GM23338 (cell line): ENCODE data around the gene MATN1. TPM values are rescaled to one million over a fixed set of nuclear protein-coding genes. Genes with fewer than 3 reads are reported as not detected.

Source experiments
- ATAC-seq: fragments of 200-7000 bp; cut with Tn5 transposase; 3 replicates; pipeline ENCODE4 v1.9.1; 2020
- DNase-seq: peaks from one replicate; pipeline ENCODE4 v3.0.0-alpha.2; 2015; ENCODE audit warnings: low spot score
- H2AFZ ChIP-seq: fragments of 200-600 bp; sonication (generic); 2 replicates; pipeline ENCODE4 v1.8.0; 2016; ENCODE audit warnings: antibody characterized with exemption, mild to moderate bottlenecking, moderate library complexity
- H3F3A ChIP-seq: fragments of 200-600 bp; sonication (generic); replicated peaks from 2 replicates; pipeline ENCODE4 v1.8.0; 2017; ENCODE audit warnings: antibody characterized with exemption, mixed run types, low read depth
- H3K27ac ChIP-seq: fragments of 200-600 bp; sonication (generic); 2 replicates; pipeline ENCODE4 v1.6.1; 2016; ENCODE audit warnings: low read depth
- H3K27me3 ChIP-seq: fragments of 200-600 bp; sonication (generic); 2 replicates; pipeline ENCODE4 v1.8.0; 2016; ENCODE audit warnings: mild to moderate bottlenecking, mixed run types, moderate library complexity; ENCODE audit not compliant: insufficient read depth
- H3K36me3 ChIP-seq: fragments of 200-600 bp; sonication (generic); 2 replicates; pipeline ENCODE4 v1.8.0; 2016; ENCODE audit warnings: mild to moderate bottlenecking; ENCODE audit not compliant: insufficient read depth
- H3K4me1 ChIP-seq: fragments of 200-600 bp; sonication (generic); 2 replicates; pipeline ENCODE4 v1.8.0; 2016; ENCODE audit warnings: mild to moderate bottlenecking, moderate library complexity; ENCODE audit not compliant: insufficient read depth
- H3K4me2 ChIP-seq: fragments of 200-600 bp; sonication (generic); 2 replicates; pipeline ENCODE4 v1.7.1; 2017; ENCODE audit warnings: mixed run types
- H3K4me3 ChIP-seq: fragments of 200-600 bp; sonication (generic); 2 replicates; pipeline ENCODE4 v1.6.1; 2016; ENCODE audit warnings: mixed run types
- H3K79me2 ChIP-seq: fragments of 200-600 bp; sonication (generic); replicated peaks from 2 replicates; pipeline ENCODE4 v1.8.0; 2017; ENCODE audit warnings: mild to moderate bottlenecking; ENCODE audit not compliant: insufficient read depth
- H3K9me2 ChIP-seq: fragments of 200-600 bp; sonication (generic); 2 replicates; pipeline ENCODE4 v1.8.0; 2017; ENCODE audit not compliant: insufficient read depth
- H4K20me1 ChIP-seq: fragments of 200-600 bp; sonication (generic); replicated peaks from 2 replicates; pipeline ENCODE4 v1.8.0; 2017; ENCODE audit warnings: mild to moderate bottlenecking; ENCODE audit not compliant: insufficient read depth
- H3K27ac Mint-ChIP-seq: 2 replicates; pipeline ENCODE4 v1.8.0; 2020; ENCODE audit warnings: inconsistent platforms, mild to moderate bottlenecking, moderate library complexity, mixed read lengths
- H3K27me3 Mint-ChIP-seq: 3 replicates; pipeline ENCODE4 v1.8.0; 2022; ENCODE audit warnings: low read depth, mild to moderate bottlenecking, moderate library complexity, mixed read lengths, inconsistent platforms; ENCODE audit not compliant: insufficient read depth, poor library complexity
- H3K36me3 Mint-ChIP-seq: 3 replicates; pipeline ENCODE4 v1.8.0; 2021; ENCODE audit warnings: low read depth, mild to moderate bottlenecking, inconsistent platforms, moderate library complexity, mixed read lengths
- H3K4me1 Mint-ChIP-seq: 3 replicates; pipeline ENCODE4 v1.8.0; 2020; ENCODE audit warnings: mild to moderate bottlenecking, inconsistent platforms, mixed read lengths
- H3K4me3 Mint-ChIP-seq: 3 replicates; pipeline ENCODE4 v1.8.0; 2021; ENCODE audit warnings: moderate library complexity, mild to moderate bottlenecking, inconsistent platforms, mixed read lengths
- H3K9me3 Mint-ChIP-seq: 3 replicates; pipeline ENCODE4 v1.8.0; 2020; ENCODE audit warnings: moderate library complexity, mild to moderate bottlenecking, inconsistent platforms, mixed read lengths
- CREB1 ChIP-seq: fragments of 250-450 bp; sonication (Bioruptor Pico); IDR thresholded peaks from 2 replicates; pipeline ENCODE4 v1.5.0; 2020; ENCODE audit warnings: low read depth, mild to moderate bottlenecking, moderate library complexity
- EZH2 ChIP-seq: fragments of 200-600 bp; sonication (generic); IDR thresholded peaks from one replicate; pipeline ENCODE4 v1.8.0; 2017; ENCODE audit warnings: antibody characterized with exemption, mild to moderate bottlenecking, low read depth; ENCODE audit not compliant: unreplicated experiment
- EZH2phosphoT487 ChIP-seq: fragments of 200-600 bp; sonication (generic); IDR thresholded peaks from one replicate; pipeline ENCODE4 v1.8.1; 2018; ENCODE audit warnings: antibody characterized with exemption; ENCODE audit not compliant: unreplicated experiment
- ZNF114 ChIP-seq: fragments of 250-450 bp; sonication (Bioruptor Pico); IDR thresholded peaks from 2 replicates; pipeline ENCODE4 v1.5.0; 2020; ENCODE audit warnings: mild to moderate bottlenecking, moderate library complexity
- polyA plus RNA-seq: library from polyadenylated mRNA; unstranded; fragments of >200 nt; fragmentation: Nextera tagmentation; extraction: Ambion mirVana; gene quantifications from 2 replicates; pipeline ENCODE4 v1.2.1, GENCODE V29; 2016
- total RNA-seq: library from RNA; depleted of rRNA; stranded (reverse); fragments of >200 nt; shearing (Covaris generic); gene quantifications from 2 replicates; pipeline ENCODE4 v1.2.3, GENCODE V29; 2014
- TF ChIP-seq, protein P1 (sequence below), 2 experiments: fragments of 200-600 bp in 1 of 2; sonication (generic) in 1 of 2; conservative IDR thresholded peaks; 2 replicates each; pipeline versions ENCODE4 v1.5.1 to v1.6.1; 2016 to 2017; ENCODE audit warnings: antibody characterized with exemption in 2 of 2, low read depth in 2 of 2, mild to moderate bottlenecking in 2 of 2, moderate library complexity in 1 of 2
- TF ChIP-seq, protein P2 (sequence below): fragments of 250-450 bp; sonication (Bioruptor Pico); IDR thresholded peaks from 2 replicates; pipeline ENCODE4 v1.5.0; 2020; ENCODE audit warnings: mild to moderate bottlenecking, moderate library complexity
- TF ChIP-seq, protein P3 (sequence below): IDR thresholded peaks from 2 replicates; pipeline ENCODE4 v1.6.1; 2016; ENCODE audit warnings: antibody characterized with exemption
- TF ChIP-seq, protein P4 (sequence below): IDR thresholded peaks from one replicate; pipeline ENCODE4 v1.6.1; 2018; ENCODE audit warnings: antibody characterized with exemption; ENCODE audit not compliant: unreplicated experiment

The MATN1 gene
- total and polyA plus RNA-seq, 2 experiments from 2014 or later, result 0.08 to 0.31 TPM

GRCh38 chr1:30770150-30770549 is 46.8 kb upstream of the MATN1 start:
- Mint-ChIP-seq H3K4me3 (no peak overlapping the region), H3K9me3 (no peaks in the 10 kb centered on the region), H3K36me3 (no peaks in the 10 kb centered on the region), H3K4me1 (no peaks in the 10 kb centered on the region; the same call in 2 of the 3 replicates), H3K27ac (no peak overlapping the region), H3K27me3 (peaks cover under 1% of the 10 kb centered on the region)
- Histone ChIP-seq H3K36me3 (no peaks in the 10 kb centered on the region), H3K4me3 (no peak overlapping the region), H3K9me2 (no peaks in the 10 kb centered on the region), H3K4me1 (no peaks in the 10 kb centered on the region), H3K27me3 (no peaks in the 10 kb centered on the region), H3K79me2 (no peaks in the 10 kb centered on the region), H3F3A (no peaks in the 10 kb centered on the region), H3K4me2 (no peak overlapping the region), H3K27ac (no peak overlapping the region), H2AFZ (no peak overlapping the region), H4K20me1 (no peaks in the 10 kb centered on the region)
- ATAC-seq, result no peak
- no peak for DNase-seq
- TF ChIP-seq, protein P1, sequence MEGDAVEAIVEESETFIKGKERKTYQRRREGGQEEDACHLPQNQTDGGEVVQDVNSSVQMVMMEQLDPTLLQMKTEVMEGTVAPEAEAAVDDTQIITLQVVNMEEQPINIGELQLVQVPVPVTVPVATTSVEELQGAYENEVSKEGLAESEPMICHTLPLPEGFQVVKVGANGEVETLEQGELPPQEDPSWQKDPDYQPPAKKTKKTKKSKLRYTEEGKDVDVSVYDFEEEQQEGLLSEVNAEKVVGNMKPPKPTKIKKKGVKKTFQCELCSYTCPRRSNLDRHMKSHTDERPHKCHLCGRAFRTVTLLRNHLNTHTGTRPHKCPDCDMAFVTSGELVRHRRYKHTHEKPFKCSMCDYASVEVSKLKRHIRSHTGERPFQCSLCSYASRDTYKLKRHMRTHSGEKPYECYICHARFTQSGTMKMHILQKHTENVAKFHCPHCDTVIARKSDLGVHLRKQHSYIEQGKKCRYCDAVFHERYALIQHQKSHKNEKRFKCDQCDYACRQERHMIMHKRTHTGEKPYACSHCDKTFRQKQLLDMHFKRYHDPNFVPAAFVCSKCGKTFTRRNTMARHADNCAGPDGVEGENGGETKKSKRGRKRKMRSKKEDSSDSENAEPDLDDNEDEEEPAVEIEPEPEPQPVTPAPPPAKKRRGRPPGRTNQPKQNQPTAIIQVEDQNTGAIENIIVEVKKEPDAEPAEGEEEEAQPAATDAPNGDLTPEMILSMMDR (conservative IDR thresholded peaks at IDR 0.05; ENCODE audit: low read depth in 2 of 2), result no peak
- TF ChIP-seq, protein P2, sequence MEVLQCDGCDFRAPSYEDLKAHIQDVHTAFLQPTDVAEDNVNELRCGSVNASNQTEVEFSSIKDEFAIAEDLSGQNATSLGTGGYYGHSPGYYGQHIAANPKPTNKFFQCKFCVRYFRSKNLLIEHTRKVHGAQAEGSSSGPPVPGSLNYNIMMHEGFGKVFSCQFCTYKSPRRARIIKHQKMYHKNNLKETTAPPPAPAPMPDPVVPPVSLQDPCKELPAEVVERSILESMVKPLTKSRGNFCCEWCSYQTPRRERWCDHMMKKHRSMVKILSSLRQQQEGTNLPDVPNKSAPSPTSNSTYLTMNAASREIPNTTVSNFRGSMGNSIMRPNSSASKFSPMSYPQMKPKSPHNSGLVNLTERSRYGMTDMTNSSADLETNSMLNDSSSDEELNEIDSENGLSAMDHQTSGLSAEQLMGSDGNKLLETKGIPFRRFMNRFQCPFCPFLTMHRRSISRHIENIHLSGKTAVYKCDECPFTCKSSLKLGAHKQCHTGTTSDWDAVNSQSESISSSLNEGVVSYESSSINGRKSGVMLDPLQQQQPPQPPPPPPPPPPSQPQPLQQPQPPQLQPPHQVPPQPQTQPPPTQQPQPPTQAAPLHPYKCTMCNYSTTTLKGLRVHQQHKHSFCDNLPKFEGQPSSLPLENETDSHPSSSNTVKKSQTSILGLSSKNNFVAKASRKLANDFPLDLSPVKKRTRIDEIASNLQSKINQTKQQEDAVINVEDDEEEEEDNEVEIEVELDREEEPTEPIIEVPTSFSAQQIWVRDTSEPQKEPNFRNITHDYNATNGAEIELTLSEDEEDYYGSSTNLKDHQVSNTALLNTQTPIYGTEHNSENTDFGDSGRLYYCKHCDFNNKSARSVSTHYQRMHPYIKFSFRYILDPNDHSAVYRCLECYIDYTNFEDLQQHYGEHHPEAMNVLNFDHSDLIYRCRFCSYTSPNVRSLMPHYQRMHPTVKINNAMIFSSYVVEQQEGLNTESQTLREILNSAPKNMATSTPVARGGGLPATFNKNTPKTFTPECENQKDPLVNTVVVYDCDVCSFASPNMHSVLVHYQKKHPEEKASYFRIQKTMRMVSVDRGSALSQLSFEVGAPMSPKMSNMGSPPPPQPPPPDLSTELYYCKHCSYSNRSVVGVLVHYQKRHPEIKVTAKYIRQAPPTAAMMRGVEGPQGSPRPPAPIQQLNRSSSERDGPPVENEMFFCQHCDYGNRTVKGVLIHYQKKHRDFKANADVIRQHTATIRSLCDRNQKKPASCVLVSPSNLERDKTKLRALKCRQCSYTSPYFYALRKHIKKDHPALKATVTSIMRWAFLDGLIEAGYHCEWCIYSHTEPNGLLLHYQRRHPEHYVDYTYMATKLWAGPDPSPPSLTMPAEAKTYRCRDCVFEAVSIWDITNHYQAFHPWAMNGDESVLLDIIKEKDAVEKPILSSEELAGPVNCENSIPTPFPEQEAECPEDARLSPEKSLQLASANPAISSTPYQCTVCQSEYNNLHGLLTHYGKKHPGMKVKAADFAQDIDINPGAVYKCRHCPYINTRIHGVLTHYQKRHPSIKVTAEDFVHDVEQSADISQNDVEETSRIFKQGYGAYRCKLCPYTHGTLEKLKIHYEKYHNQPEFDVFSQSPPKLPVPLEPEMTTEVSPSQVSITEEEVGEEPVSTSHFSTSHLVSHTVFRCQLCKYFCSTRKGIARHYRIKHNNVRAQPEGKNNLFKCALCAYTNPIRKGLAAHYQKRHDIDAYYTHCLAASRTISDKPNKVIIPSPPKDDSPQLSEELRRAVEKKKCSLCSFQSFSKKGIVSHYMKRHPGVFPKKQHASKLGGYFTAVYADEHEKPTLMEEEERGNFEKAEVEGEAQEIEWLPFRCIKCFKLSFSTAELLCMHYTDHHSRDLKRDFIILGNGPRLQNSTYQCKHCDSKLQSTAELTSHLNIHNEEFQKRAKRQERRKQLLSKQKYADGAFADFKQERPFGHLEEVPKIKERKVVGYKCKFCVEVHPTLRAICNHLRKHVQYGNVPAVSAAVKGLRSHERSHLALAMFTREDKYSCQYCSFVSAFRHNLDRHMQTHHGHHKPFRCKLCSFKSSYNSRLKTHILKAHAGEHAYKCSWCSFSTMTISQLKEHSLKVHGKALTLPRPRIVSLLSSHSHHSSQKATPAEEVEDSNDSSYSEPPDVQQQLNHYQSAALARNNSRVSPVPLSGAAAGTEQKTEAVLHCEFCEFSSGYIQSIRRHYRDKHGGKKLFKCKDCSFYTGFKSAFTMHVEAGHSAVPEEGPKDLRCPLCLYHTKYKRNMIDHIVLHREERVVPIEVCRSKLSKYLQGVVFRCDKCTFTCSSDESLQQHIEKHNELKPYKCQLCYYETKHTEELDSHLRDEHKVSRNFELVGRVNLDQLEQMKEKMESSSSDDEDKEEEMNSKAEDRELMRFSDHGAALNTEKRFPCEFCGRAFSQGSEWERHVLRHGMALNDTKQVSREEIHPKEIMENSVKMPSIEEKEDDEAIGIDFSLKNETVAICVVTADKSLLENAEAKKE (CRISPR knock-in tag), result no peak
- TF ChIP-seq CREB1 (CRISPR knock-in tag), result no peak
- no peak for TF ChIP-seq ZNF114
- TF ChIP-seq, protein P3, sequence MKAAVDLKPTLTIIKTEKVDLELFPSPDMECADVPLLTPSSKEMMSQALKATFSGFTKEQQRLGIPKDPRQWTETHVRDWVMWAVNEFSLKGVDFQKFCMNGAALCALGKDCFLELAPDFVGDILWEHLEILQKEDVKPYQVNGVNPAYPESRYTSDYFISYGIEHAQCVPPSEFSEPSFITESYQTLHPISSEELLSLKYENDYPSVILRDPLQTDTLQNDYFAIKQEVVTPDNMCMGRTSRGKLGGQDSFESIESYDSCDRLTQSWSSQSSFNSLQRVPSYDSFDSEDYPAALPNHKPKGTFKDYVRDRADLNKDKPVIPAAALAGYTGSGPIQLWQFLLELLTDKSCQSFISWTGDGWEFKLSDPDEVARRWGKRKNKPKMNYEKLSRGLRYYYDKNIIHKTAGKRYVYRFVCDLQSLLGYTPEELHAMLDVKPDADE, result no peak
- TF ChIP-seq EZH2phosphoT487, result no peak
- TF ChIP-seq, protein P4, sequence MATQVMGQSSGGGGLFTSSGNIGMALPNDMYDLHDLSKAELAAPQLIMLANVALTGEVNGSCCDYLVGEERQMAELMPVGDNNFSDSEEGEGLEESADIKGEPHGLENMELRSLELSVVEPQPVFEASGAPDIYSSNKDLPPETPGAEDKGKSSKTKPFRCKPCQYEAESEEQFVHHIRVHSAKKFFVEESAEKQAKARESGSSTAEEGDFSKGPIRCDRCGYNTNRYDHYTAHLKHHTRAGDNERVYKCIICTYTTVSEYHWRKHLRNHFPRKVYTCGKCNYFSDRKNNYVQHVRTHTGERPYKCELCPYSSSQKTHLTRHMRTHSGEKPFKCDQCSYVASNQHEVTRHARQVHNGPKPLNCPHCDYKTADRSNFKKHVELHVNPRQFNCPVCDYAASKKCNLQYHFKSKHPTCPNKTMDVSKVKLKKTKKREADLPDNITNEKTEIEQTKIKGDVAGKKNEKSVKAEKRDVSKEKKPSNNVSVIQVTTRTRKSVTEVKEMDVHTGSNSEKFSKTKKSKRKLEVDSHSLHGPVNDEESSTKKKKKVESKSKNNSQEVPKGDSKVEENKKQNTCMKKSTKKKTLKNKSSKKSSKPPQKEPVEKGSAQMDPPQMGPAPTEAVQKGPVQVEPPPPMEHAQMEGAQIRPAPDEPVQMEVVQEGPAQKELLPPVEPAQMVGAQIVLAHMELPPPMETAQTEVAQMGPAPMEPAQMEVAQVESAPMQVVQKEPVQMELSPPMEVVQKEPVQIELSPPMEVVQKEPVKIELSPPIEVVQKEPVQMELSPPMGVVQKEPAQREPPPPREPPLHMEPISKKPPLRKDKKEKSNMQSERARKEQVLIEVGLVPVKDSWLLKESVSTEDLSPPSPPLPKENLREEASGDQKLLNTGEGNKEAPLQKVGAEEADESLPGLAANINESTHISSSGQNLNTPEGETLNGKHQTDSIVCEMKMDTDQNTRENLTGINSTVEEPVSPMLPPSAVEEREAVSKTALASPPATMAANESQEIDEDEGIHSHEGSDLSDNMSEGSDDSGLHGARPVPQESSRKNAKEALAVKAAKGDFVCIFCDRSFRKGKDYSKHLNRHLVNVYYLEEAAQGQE, result no peak
- TF ChIP-seq EZH2, result no peak
